Measurements from ENCODE around the gene PKD2.
"Not testable (repeated sequence)": the region's sequence is repeated elsewhere in the genome, so short reads cannot be mapped to it uniquely, and the experiment has no call there.

GRCh38 chr4:87999191-87999691, 8.2 kb upstream of the PKD2 start:
- TF ChIP-seq, protein P1, sequence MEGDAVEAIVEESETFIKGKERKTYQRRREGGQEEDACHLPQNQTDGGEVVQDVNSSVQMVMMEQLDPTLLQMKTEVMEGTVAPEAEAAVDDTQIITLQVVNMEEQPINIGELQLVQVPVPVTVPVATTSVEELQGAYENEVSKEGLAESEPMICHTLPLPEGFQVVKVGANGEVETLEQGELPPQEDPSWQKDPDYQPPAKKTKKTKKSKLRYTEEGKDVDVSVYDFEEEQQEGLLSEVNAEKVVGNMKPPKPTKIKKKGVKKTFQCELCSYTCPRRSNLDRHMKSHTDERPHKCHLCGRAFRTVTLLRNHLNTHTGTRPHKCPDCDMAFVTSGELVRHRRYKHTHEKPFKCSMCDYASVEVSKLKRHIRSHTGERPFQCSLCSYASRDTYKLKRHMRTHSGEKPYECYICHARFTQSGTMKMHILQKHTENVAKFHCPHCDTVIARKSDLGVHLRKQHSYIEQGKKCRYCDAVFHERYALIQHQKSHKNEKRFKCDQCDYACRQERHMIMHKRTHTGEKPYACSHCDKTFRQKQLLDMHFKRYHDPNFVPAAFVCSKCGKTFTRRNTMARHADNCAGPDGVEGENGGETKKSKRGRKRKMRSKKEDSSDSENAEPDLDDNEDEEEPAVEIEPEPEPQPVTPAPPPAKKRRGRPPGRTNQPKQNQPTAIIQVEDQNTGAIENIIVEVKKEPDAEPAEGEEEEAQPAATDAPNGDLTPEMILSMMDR (IDR thresholded peaks at IDR 0.05 in 4 of 5, conservative IDR thresholded peaks at IDR 0.05 in 1 of 5): not testable (repeated sequence)
- TF ChIP-seq POLR2A (IDR thresholded peaks at IDR 0.05): not testable (repeated sequence)

Data from gastrocnemius medialis (tissue), 4 donors.